Smooth muscle cell (in vitro differentiated cells): Measurements from ENCODE around the gene HINT1. TPM values are rescaled to one million over a fixed set of nuclear protein-coding genes. Genes with fewer than 3 reads are reported as not detected.

Experiments
- DNase-seq: peaks from one replicate; lab custom pipeline; 2025; ENCODE audit not compliant: unreplicated experiment; lab: John Stamatoyannopoulos, UW
- H2AFZ ChIP-seq: fragments of 200-600 bp; sonication (generic); 2 replicates; pipeline ENCODE4 v1.6.0; 2016; ENCODE audit warnings: antibody characterized with exemption, low read depth, mild to moderate bottlenecking
- H3F3A ChIP-seq: fragments of 200-600 bp; sonication (generic); 2 replicates; pipeline ENCODE4 v1.6.0; 2017; ENCODE audit warnings: antibody characterized with exemption, low read depth
- H3K27ac ChIP-seq: fragments of 200-600 bp; sonication (generic); 2 replicates; pipeline ENCODE4 v1.5.1; 2016; ENCODE audit warnings: low read depth, mild to moderate bottlenecking
- H3K27me3 ChIP-seq: fragments of 200-600 bp; sonication (generic); 2 replicates; pipeline ENCODE4 v1.6.1; 2016; ENCODE audit warnings: low read depth, mild to moderate bottlenecking
- H3K36me3 ChIP-seq: fragments of 200-600 bp; sonication (generic); 2 replicates; pipeline ENCODE4 v1.5.1; 2016; ENCODE audit warnings: low read depth
- H3K4me1 ChIP-seq: fragments of 200-600 bp; sonication (generic); 2 replicates; pipeline ENCODE4 v1.5.1; 2016; ENCODE audit warnings: low read depth
- H3K4me2 ChIP-seq: fragments of 200-600 bp; sonication (generic); 2 replicates; pipeline ENCODE4 v1.6.0; 2016; ENCODE audit warnings: mild to moderate bottlenecking
- H3K4me3 ChIP-seq: fragments of 200-600 bp; sonication (generic); 2 replicates; pipeline ENCODE4 v1.5.1; 2016; ENCODE audit warnings: mild to moderate bottlenecking
- H3K79me2 ChIP-seq: fragments of 200-600 bp; sonication (generic); 2 replicates; pipeline ENCODE4 v1.6.0; 2016; ENCODE audit warnings: low read depth, mild to moderate bottlenecking
- H3K9ac ChIP-seq: fragments of 200-600 bp; sonication (generic); 2 replicates; pipeline ENCODE4 v1.6.0; 2016; ENCODE audit warnings: low read depth
- H3K9me3 ChIP-seq: fragments of 200-600 bp; sonication (generic); replicated peaks from 2 replicates; pipeline ENCODE4 v1.5.1; 2016; ENCODE audit warnings: low read depth
- H4K20me1 ChIP-seq: fragments of 200-600 bp; sonication (generic); 2 replicates; pipeline ENCODE4 v1.6.0; 2016; ENCODE audit warnings: low read depth
- CTCF ChIP-seq: fragments of 200-600 bp; sonication (generic); IDR thresholded peaks from 2 replicates; pipeline ENCODE4 v1.5.1; 2017; ENCODE audit warnings: borderline replicate concordance, mild to moderate bottlenecking, antibody characterized with exemption; ENCODE audit not compliant: insufficient read depth, poor library complexity, severe bottlenecking
- WGBS: methylation state at CpG from one replicate; pipeline ENCODE4 v1.1.7; 2016; ENCODE audit warnings: low lambda C conversion rate; 5-methylcytosine and 5-hydroxymethylcytosine counted together
- polyA plus RNA-seq: library from polyadenylated mRNA; unstranded; fragments of >200 nt; fragmentation: Nextera tagmentation; extraction: Ambion mirVana; gene quantifications from 2 replicates; pipeline ENCODE4 v1.2.1, GENCODE V29; 2016
- total RNA-seq: library from RNA; depleted of rRNA; stranded (reverse); fragments of >200 nt; gene quantifications from 2 replicates; pipeline ENCODE4 v1.2.3, GENCODE V29; 2014

HINT1 gene
- total and polyA plus RNA-seq, 2 experiments from 2014 or later = 238 to 293 TPM

GRCh38 chr5:131210151-131210510 lies 45.1 kb upstream of the HINT1 start:
- DNase-seq = no peak
- no peak for TF ChIP-seq CTCF
- H3K79me2 ChIP-seq = no peaks in the 10 kb centered on the region
- no peak overlapping the region for H3K4me3 ChIP-seq
- H3K36me3 ChIP-seq = no peaks in the 10 kb centered on the region
- H3K4me1 ChIP-seq = peaks cover 12% of the 10 kb centered on the region
- H2AFZ ChIP-seq = no peak overlapping the region
- no peak overlapping the region for H3K9ac ChIP-seq
- H4K20me1 ChIP-seq = no peaks in the 10 kb centered on the region
- no peak overlapping the region for H3K27ac ChIP-seq
- no peaks in the 10 kb centered on the region for H3F3A ChIP-seq
- H3K27me3 ChIP-seq = no peaks in the 10 kb centered on the region
- H3K9me3 ChIP-seq = no peaks in the 10 kb centered on the region
- H3K4me2 ChIP-seq = no peak overlapping the region

- 67% methylated on average over 6 of the region's 6 CpGs for WGBS
- H3K4me1 ChIP-seq = peaks cover 12% of the 10 kb centered on the region
- DNase-seq = no peak
Measured at GRCh38 chr5:131209506-131210150, 44.6 kb upstream of the HINT1 start.

GRCh38 chr5:131209175-131209505 lies 44.1 kb upstream of the HINT1 start:
- Histone ChIP-seq H3K9ac (no peak overlapping the region), H3K4me3 (no peak overlapping the region), H3K4me1 (peaks cover 12% of the 10 kb centered on the region), H4K20me1 (no peaks in the 10 kb centered on the region), H3K9me3 (no peaks in the 10 kb centered on the region), H3K4me2 (no peak overlapping the region), H3K27ac (no peak overlapping the region), H3K27me3 (no peaks in the 10 kb centered on the region), H3K79me2 (no peaks in the 10 kb centered on the region), H2AFZ (no peak overlapping the region), H3K36me3 (no peaks in the 10 kb centered on the region), H3F3A (no peaks in the 10 kb centered on the region)
- TF ChIP-seq CTCF = no peak
- WGBS = 100% methylated on average over 1 of the region's 1 CpG
- no peak for DNase-seq

More at GRCh38 chr5:131209506-131210150, 44.6 kb upstream of the HINT1 start:
- H3K36me3 ChIP-seq = no peaks in the 10 kb centered on the region
- H3K27me3 ChIP-seq = no peaks in the 10 kb centered on the region
- H4K20me1 ChIP-seq = no peaks in the 10 kb centered on the region
- no peak overlapping the region for H3K9ac ChIP-seq
- H3K27ac ChIP-seq = no peak overlapping the region
- no peak overlapping the region for H3K4me3 ChIP-seq
- H3K9me3 ChIP-seq = no peaks in the 10 kb centered on the region
- no peak overlapping the region for H3K4me2 ChIP-seq
- no peak overlapping the region for H2AFZ ChIP-seq
- H3F3A ChIP-seq = no peaks in the 10 kb centered on the region
- H3K79me2 ChIP-seq = no peaks in the 10 kb centered on the region
- no peak for TF ChIP-seq CTCF

GRCh38 chr5:131206772-131207171 lies 41.7 kb upstream of the HINT1 start:
- H3K27me3 ChIP-seq = no peaks in the 10 kb centered on the region
- H3K4me3 ChIP-seq = no peak overlapping the region
- no peak for TF ChIP-seq CTCF
- no peak overlapping the region for H2AFZ ChIP-seq
- no peaks in the 10 kb centered on the region for H4K20me1 ChIP-seq
- no peaks in the 10 kb centered on the region for H3F3A ChIP-seq
- H3K4me1 ChIP-seq = peaks cover 12% of the 10 kb centered on the region
- H3K36me3 ChIP-seq = no peaks in the 10 kb centered on the region
- no peak for DNase-seq
- H3K4me2 ChIP-seq = no peak overlapping the region
- H3K9ac ChIP-seq = no peak overlapping the region
- no peaks in the 10 kb centered on the region for H3K9me3 ChIP-seq
- 77% methylated on average over 1 of the region's 1 CpG for WGBS
- H3K27ac ChIP-seq = no peak overlapping the region
- no peaks in the 10 kb centered on the region for H3K79me2 ChIP-seq
